Prostate gland (tissue), 2 donors: ENCODE results near the gene LCN1. TPM values are rescaled to one million over a fixed set of nuclear protein-coding genes. Genes with fewer than 3 reads are reported as not detected.

Experiments used
- DNase-seq: peaks from one replicate; pipeline ENCODE4 v3.0.0-alpha.2; 2019; ENCODE audit warnings: low spot score
- H3K27ac ChIP-seq, 2 donors: fragments of 200-600 bp; sonication (generic); 2 replicates each; pipeline ENCODE4 v1.5.1; 2017 to 2019
- H3K27me3 ChIP-seq: fragments of 200-600 bp; sonication (generic); replicated peaks from 2 replicates; pipeline ENCODE4 v1.5.1; 2019; ENCODE audit not compliant: insufficient read depth
- H3K36me3 ChIP-seq, 2 donors: fragments of 200-600 bp; sonication (generic); 1 replicate in 1 of 2; 2 replicates in 1 of 2; pipeline versions ENCODE4 v1.5.1 to v1.8.1; 2017 to 2019
- H3K4me1 ChIP-seq: fragments of 200-600 bp; sonication (generic); replicated peaks from 2 replicates; pipeline ENCODE4 v1.5.1; 2019
- H3K4me3 ChIP-seq, 2 donors: fragments of 200-600 bp; sonication (generic); 2 replicates each; pipeline ENCODE4 v1.5.1; 2017 to 2019
- H3K9me3 ChIP-seq: fragments of 200-600 bp; sonication (generic); 2 replicates; pipeline ENCODE4 v1.5.1; 2017
- POLR2A ChIP-seq: fragments of 450-650 bp; IDR thresholded peaks from one replicate; pipeline ENCODE4 v1.6.1; 2016; ENCODE audit warnings: antibody characterized with exemption, mild to moderate bottlenecking
- POLR2AphosphoS5 ChIP-seq: sonication (generic); formaldehyde crosslinking; IDR thresholded peaks from one replicate; pipeline ENCODE4 v1.6.1; 2017; ENCODE audit warnings: antibody characterized with exemption
- WGBS: methylation state at CpG from one replicate; pipeline ENCODE4 v1.1.5; 2018; 5-methylcytosine and 5-hydroxymethylcytosine counted together
- intact Hi-C: fragments of 100-400 bp; cut with DNase I; formaldehyde crosslinking; loops from one replicate; pipeline ENCODE4 v1.14.2; 2022
- total RNA-seq, 2 donors: library from RNA; depleted of rRNA; stranded (reverse); fragments of >200 nt; gene quantifications; one replicate each; pipeline ENCODE4 v1.1.0, GENCODE V29; 2016
- TF ChIP-seq, protein P1 (sequence below), 4 experiments: fragments of 200-600 bp in 2 of 4; fragments of 450-650 bp in 2 of 4; sonication (generic) in 2 of 4; IDR thresholded peaks; 1 replicate in 3 of 4; 2 replicates in 1 of 4; pipeline ENCODE4 v1.5.1; 2016 to 2019; ENCODE audit warnings: antibody characterized with exemption in 4 of 4, mild to moderate bottlenecking in 2 of 4, moderate library complexity in 2 of 4

The LCN1 gene
- total RNA-seq, 2 donors from 2014 or later: not detected

DNA sequence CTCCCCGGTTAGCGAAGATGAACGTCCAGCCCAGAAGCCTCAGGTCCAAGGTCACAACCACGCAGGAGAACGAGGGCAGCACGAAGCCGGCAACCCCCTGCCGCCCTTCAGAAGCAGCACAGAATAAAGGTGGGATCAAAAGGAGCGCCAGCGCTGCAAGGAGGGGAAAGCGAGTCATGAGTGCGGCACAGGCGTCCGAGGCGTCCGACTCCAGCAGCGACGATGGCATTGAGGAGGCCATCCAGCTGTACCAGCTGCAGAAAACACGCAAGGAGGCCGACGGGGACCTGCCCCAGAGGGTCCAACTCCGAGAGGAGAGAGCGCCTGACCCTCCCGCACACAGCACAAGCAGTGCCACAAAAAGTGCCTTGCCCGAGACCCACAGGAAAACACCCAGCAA, 35.9 kb upstream of the LCN1 start:
- no peaks in the 10 kb centered on the region for H3K36me3 ChIP-seq
- WGBS: 95% methylated on average over 25 of the region's 25 CpGs

DNA sequence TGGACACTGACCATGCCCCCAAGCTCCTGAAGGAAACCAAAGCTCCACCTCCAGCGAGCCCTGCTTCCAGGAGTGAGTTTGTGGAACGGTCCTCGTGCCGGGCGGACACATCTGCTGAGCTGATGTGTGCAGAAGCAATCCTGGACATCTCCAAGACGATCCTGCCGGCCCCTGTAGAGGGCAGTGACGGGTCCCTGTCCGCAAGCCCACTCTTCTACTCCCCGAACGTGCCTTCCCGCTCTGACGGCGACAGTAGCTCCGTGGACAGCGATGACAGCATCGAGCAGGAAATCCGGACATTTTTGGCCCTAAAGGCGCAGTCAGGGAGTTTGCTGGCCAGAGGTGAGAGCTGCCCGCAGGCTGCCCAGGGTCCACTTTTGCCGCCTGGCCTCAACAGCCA, 35.4 kb upstream of the LCN1 start:
- 88% methylated on average over 21 of the region's 21 CpGs for WGBS
- Histone ChIP-seq H3K9me3 (no peaks in the 10 kb centered on the region), H3K27ac (no peak overlapping the region), H3K4me1 (no peaks in the 10 kb centered on the region), H3K27me3 (no peaks in the 10 kb centered on the region), H3K4me3 (no peak overlapping the region), H3K36me3 (no peaks in the 10 kb centered on the region)
- TF ChIP-seq POLR2A (no peak), POLR2AphosphoS5 (no peak)
- TF ChIP-seq, protein P1, sequence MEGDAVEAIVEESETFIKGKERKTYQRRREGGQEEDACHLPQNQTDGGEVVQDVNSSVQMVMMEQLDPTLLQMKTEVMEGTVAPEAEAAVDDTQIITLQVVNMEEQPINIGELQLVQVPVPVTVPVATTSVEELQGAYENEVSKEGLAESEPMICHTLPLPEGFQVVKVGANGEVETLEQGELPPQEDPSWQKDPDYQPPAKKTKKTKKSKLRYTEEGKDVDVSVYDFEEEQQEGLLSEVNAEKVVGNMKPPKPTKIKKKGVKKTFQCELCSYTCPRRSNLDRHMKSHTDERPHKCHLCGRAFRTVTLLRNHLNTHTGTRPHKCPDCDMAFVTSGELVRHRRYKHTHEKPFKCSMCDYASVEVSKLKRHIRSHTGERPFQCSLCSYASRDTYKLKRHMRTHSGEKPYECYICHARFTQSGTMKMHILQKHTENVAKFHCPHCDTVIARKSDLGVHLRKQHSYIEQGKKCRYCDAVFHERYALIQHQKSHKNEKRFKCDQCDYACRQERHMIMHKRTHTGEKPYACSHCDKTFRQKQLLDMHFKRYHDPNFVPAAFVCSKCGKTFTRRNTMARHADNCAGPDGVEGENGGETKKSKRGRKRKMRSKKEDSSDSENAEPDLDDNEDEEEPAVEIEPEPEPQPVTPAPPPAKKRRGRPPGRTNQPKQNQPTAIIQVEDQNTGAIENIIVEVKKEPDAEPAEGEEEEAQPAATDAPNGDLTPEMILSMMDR (IDR thresholded peaks at IDR 0.05): no peak
- DNase-seq: no peak
- intact Hi-C loops: no loop called here

More for the DNA sequence above, 35.9 kb upstream of the LCN1 start:
- no peak overlapping the region for H3K27ac ChIP-seq
- intact Hi-C loops: no loop called here
- TF ChIP-seq, protein P1 (IDR thresholded peaks at IDR 0.05): no peak
- TF ChIP-seq POLR2A (no peak), POLR2AphosphoS5 (no peak)
- H3K27me3 ChIP-seq: no peaks in the 10 kb centered on the region
- H3K4me1 ChIP-seq: no peaks in the 10 kb centered on the region
- H3K9me3 ChIP-seq: no peaks in the 10 kb centered on the region
- DNase-seq: no peak
- no peak overlapping the region for H3K4me3 ChIP-seq

DNA sequence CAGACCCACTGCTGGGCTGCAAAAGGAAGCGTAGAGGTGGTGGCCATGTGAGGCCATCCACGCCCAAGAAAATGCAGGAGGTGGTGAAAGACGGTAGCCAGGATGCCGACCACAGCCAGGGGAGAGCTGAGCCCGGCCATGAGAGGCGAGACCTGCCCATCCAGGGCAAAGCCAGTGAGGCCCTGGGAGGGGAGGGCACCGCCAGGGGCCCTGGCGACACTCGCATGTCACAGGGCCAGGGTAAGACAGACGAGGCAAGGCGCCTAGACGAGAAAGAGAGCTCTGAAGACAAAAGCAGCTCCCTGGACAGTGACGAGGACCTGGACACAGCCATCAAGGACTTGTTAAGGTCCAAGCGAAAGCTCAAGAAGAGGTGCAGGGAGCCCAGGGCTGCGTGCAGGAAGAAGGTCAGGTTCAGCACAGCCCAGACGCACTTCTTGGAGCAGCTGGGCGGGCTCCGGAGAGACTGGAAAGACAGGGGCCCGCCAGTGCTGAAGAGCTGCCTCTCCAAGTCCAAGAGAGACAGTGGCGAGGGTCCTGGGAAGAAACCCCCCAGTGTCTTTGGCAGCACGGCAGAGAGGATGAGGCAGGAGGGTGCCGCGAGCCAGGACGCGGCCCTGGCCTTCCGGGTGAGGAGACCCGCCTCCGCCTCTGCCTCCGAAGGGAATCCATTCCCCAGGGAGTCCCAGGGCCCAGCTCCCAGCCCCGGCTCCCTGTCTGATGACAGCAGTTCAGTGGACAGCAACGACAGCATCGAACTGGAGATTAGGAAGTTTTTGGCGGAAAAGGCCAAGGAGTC, 34.8 kb upstream of the LCN1 start:
- TF ChIP-seq, protein P1 (IDR thresholded peaks at IDR 0.05): no peak
- no peak for TF ChIP-seq POLR2AphosphoS5
- no peak for TF ChIP-seq POLR2A
- Histone ChIP-seq H3K4me1 (no peaks in the 10 kb centered on the region), H3K27me3 (no peaks in the 10 kb centered on the region), H3K9me3 (no peaks in the 10 kb centered on the region), H3K27ac (no peak overlapping the region), H3K36me3 (no peaks in the 10 kb centered on the region), H3K4me3 (no peak overlapping the region)
- 94% methylated on average over 33 of the region's 33 CpGs for WGBS
- intact Hi-C loops: no loop called here
- DNase-seq: no peak

DNA sequence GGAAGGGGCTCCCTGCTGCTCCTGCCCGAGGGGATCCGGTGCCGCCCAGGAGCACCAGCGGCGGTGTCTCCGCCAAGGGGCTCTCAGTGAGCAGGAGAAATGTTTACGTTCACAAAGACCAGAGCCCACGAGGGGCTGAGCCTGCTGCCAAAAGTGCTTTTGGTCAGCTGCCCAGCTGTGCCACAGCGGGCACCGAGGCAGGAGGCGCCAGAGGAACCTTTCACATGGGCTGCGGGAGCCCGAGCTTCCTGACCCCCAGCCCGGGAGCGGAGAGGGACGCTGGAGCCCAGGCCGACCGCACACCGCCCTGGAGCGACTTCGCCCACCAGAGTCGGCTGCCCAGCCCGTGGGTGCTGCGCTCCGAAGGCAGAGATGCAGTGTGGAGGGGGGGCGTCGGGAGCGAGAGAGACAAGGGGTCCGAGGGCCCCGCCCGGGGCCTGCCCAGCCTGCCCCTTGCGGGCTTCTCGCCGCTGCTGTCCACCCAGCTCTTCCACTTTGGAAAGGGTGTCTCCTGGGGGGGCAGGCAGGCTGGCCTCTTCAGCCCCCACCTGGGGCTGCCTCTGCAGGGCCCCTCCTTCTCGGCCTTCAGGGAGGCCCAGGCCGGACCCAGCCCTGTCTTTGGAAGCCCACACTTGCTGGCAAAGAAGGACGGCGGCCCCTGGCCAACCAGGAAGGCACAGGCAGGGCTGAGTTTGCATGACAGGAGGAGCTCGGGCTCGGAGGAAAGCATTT, 33.8 kb upstream of the LCN1 start:
- no peak overlapping the region for H3K27ac ChIP-seq
- 93% methylated on average over 37 of the region's 40 CpGs for WGBS
- no peaks in the 10 kb centered on the region for H3K27me3 ChIP-seq
- no peaks in the 10 kb centered on the region for H3K9me3 ChIP-seq
- intact Hi-C loops: no loop called here
- no peaks in the 10 kb centered on the region for H3K36me3 ChIP-seq
- no peaks in the 10 kb centered on the region for H3K4me1 ChIP-seq
- no peak overlapping the region for H3K4me3 ChIP-seq
- DNase-seq: no peak
- no peak for TF ChIP-seq POLR2AphosphoS5
- no peak for TF ChIP-seq POLR2A
- TF ChIP-seq, protein P1 (IDR thresholded peaks at IDR 0.05): no peak
